T-helper 1 cell treated with Interleukin-12 subunit alpha and Interleukin-12 subunit beta and Interleukin-4 antibody, amounts not matched to agents 30 μg/mL and 1 μg/mL, for 36 hours (primary cell): Measurements from ENCODE around the gene SEMA3A.
A peak's percentile ranks its signal among the peaks of the same experiment; 100 is the strongest.

Source experiments
- H3K27ac Mint-ChIP-seq: one replicate; pipeline ENCODE4 v1.8.0; 2021; ENCODE audit warnings: mild to moderate bottlenecking, mixed read lengths
- H3K27me3 Mint-ChIP-seq: one replicate; pipeline ENCODE4 v1.8.0; 2021; ENCODE audit warnings: low read depth, mixed read lengths
- H3K36me3 Mint-ChIP-seq: one replicate; pipeline ENCODE4 v1.8.0; 2021; ENCODE audit warnings: low read depth, mixed read lengths
- H3K4me1 Mint-ChIP-seq: one replicate; pipeline ENCODE4 v1.8.0; 2021; ENCODE audit warnings: low read depth, mixed read lengths
- H3K4me3 Mint-ChIP-seq: one replicate; pipeline ENCODE4 v1.8.0; 2021; ENCODE audit warnings: mild to moderate bottlenecking, moderate library complexity, mixed read lengths
- H3K9me3 Mint-ChIP-seq: one replicate; pipeline ENCODE4 v1.8.0; 2021; ENCODE audit warnings: mixed read lengths

Gene SEMA3A

DNA sequence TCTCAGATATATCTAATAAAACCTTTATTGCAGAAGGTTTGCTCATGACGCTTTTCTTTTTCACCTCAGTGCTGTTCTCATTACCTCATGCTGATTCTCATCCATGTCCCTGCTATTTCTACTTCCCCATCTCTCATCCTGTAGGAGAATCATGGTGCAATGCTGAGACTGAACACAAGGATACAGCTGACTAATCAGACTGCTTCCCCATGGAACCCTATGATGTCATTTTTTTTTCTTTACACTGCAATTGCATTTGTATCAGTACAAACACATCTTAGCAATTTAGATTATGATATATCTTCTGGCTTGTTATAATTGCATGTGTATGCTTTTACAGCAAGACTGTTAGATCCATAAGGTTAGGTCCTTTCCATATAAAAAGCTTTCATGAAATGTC lies 93.7 kb downstream of the SEMA3A start:
- Mint-ChIP-seq H3K36me3 (no peaks in the 10 kb centered on the region), H3K27me3 (peaks cover 5% of the 10 kb centered on the region), H3K27ac (no peak overlapping the region), H3K4me1 (no peaks in the 10 kb centered on the region), H3K9me3 (no peaks in the 10 kb centered on the region), H3K4me3 (no peak overlapping the region)

DNA sequence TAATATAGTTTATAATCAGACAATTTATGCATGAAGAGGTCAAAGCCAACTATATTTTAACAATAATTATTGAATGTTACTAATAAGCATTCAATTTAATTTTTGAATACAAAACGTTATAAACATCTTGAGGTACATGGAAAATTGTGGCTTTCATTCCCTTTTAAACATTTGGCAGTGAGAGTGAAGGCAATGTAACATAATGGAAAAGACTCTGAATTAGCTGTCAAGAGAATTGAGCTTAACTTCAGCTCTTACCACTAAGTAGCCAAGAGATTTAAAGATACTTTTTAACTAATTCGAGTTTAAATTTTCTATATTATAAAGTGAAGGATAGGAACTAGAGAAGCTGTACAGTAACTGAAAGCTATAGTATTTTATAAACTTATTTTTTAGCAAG lies 98.6 kb downstream of the SEMA3A start:
- peaks cover 5% of the 10 kb centered on the region for H3K27me3 Mint-ChIP-seq
- H3K4me1 Mint-ChIP-seq = peaks cover 16% of the 10 kb centered on the region
- no peak overlapping the region for H3K4me3 Mint-ChIP-seq
- no peaks in the 10 kb centered on the region for H3K36me3 Mint-ChIP-seq
- no peak overlapping the region for H3K27ac Mint-ChIP-seq
- peaks cover 3% of the 10 kb centered on the region for H3K9me3 Mint-ChIP-seq

DNA sequence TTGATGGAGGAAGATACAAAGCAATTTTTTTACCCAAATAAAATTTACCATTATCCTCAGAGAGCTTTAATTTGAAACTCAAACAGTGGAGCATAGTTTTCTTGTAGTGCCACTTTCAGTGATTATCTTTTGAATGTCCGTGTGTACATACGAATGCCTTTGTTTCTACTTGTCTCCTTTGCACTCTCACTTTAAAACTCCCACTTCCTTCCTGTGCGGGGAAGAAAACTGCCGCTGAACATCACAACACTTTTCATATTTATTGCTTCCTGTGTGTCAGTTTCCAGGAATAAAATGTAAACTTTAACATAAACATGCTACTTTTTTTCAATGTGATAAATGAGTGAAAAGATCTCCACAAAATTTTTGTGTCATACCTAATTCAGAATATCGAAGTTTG lies 102.4 kb downstream of the SEMA3A start:
- peak overlapping the region; percentile 29 for H3K4me3 Mint-ChIP-seq
- no peaks in the 10 kb centered on the region for H3K27me3 Mint-ChIP-seq
- H3K27ac Mint-ChIP-seq = peak overlapping the region; percentile 37
- peaks cover 18% of the 10 kb centered on the region for H3K4me1 Mint-ChIP-seq
- H3K36me3 Mint-ChIP-seq = no peaks in the 10 kb centered on the region
- H3K9me3 Mint-ChIP-seq = peaks cover 3% of the 10 kb centered on the region

- Mint-ChIP-seq H3K27me3 (no peaks in the 10 kb centered on the region), H3K27ac (peak overlapping the region; percentile 60)
Measured at GRCh38 chr7:84091318-84091717, 103.3 kb downstream of the SEMA3A start.

GRCh38 chr7:84088802-84089201 lies 105.8 kb downstream of the SEMA3A start:
- Mint-ChIP-seq H3K9me3 (peaks cover 3% of the 10 kb centered on the region), H3K27ac (no peak overlapping the region)

More at GRCh38 chr7:84091318-84091717, 103.3 kb downstream of the SEMA3A start:
- H3K4me3 Mint-ChIP-seq = peak overlapping the region; percentile 42
- H3K4me1 Mint-ChIP-seq = peaks cover 18% of the 10 kb centered on the region
- no peaks in the 10 kb centered on the region for H3K36me3 Mint-ChIP-seq
- peaks cover 3% of the 10 kb centered on the region for H3K9me3 Mint-ChIP-seq

GRCh38 chr7:84085998-84086397 lies 108.6 kb downstream of the SEMA3A start:
- Mint-ChIP-seq H3K27me3 (no peaks in the 10 kb centered on the region), H3K4me1 (peaks cover 5% of the 10 kb centered on the region), H3K4me3 (no peak overlapping the region), H3K36me3 (no peaks in the 10 kb centered on the region), H3K27ac (no peak overlapping the region), H3K9me3 (no peaks in the 10 kb centered on the region)

More at GRCh38 chr7:84088802-84089201, 105.8 kb downstream of the SEMA3A start:
- no peaks in the 10 kb centered on the region for H3K36me3 Mint-ChIP-seq
- H3K4me3 Mint-ChIP-seq = no peak overlapping the region
- H3K27me3 Mint-ChIP-seq = no peaks in the 10 kb centered on the region
- peaks cover 18% of the 10 kb centered on the region for H3K4me1 Mint-ChIP-seq

- no peaks in the 10 kb centered on the region for H3K9me3 Mint-ChIP-seq
- no peak overlapping the region for H3K4me3 Mint-ChIP-seq
- H3K27ac Mint-ChIP-seq = no peak overlapping the region
Measured at GRCh38 chr7:84085147-84085546, 109.4 kb downstream of the SEMA3A start.

DNA sequence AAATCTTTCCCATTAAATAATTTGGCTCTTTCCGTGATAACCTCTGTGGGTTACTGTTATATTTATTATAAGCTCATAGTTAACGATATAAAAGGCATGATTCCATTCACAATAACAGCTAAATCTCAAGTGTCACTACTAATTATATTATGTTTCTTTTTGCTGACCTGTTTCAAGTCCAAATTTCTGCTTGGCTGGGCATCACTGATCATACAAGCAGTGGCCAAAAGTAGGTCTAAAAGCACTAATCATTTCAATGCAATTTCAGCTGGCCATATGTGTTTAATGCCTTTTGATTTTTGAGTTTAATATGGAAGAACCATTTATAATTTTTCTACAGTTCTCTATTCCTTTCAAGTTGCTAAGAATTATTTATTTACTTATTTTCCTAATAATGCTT lies 110.7 kb downstream of the SEMA3A start:
- Mint-ChIP-seq H3K9me3 (no peaks in the 10 kb centered on the region), H3K36me3 (no peaks in the 10 kb centered on the region), H3K27me3 (no peaks in the 10 kb centered on the region), H3K27ac (no peak overlapping the region), H3K4me3 (no peak overlapping the region), H3K4me1 (peaks cover 4% of the 10 kb centered on the region)

More at GRCh38 chr7:84085147-84085546, 109.4 kb downstream of the SEMA3A start:
- no peaks in the 10 kb centered on the region for H3K36me3 Mint-ChIP-seq
- peaks cover 4% of the 10 kb centered on the region for H3K4me1 Mint-ChIP-seq
- no peaks in the 10 kb centered on the region for H3K27me3 Mint-ChIP-seq

GRCh38 chr7:84081973-84082522 lies 112.5 kb downstream of the SEMA3A start:
- Mint-ChIP-seq H3K27me3 (no peaks in the 10 kb centered on the region), H3K9me3 (no peaks in the 10 kb centered on the region), H3K36me3 (no peaks in the 10 kb centered on the region), H3K4me3 (no peak overlapping the region), H3K27ac (no peak overlapping the region), H3K4me1 (peaks cover 4% of the 10 kb centered on the region)

DNA sequence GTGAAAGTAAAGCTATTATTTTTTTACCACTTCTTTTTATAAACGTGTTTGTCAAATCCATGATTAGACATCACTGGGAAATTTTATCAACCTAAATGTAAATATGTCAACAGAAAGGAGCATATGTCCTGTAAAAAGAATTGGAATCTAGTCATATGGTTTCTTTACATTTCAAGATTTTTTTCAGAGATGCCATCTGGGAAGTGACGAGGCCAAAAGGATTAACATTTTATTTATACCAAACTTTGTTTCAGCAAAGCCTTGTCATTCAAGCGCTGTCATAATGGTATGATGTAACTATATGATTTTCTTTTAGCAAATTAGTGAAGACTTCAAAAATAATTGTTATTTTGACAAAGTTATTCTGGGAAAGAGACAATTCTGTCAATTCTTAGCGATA lies 117.3 kb downstream of the SEMA3A start:
- Mint-ChIP-seq H3K27me3 (no peaks in the 10 kb centered on the region), H3K36me3 (no peaks in the 10 kb centered on the region), H3K27ac (no peak overlapping the region), H3K4me3 (no peak overlapping the region), H3K4me1 (peaks cover 6% of the 10 kb centered on the region), H3K9me3 (no peaks in the 10 kb centered on the region)

DNA sequence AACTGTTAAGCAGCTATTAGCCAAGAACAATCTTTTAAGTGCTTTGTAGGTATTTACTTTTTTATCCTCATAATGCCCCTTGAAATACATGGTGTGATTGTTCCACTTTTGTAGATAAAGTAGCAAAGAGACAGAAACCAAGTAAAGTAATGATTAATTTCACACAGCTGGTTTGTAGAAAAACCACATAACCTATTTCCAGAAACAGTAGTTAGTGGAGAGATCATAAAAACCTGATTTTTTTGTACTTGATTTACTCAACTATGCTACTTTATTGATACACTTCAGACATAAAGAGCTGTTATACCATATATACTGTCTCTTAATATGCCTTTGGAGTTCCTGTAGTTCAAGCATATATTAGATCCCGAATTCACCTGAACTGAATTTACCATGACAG lies 118.4 kb downstream of the SEMA3A start:
- Mint-ChIP-seq H3K36me3 (no peaks in the 10 kb centered on the region), H3K4me3 (no peak overlapping the region), H3K27ac (no peak overlapping the region), H3K9me3 (no peaks in the 10 kb centered on the region), H3K4me1 (peaks cover 2% of the 10 kb centered on the region), H3K27me3 (no peaks in the 10 kb centered on the region)

GRCh38 chr7:84073186-84073875 lies 121.3 kb downstream of the SEMA3A start:
- Mint-ChIP-seq H3K9me3 (no peaks in the 10 kb centered on the region), H3K27me3 (no peaks in the 10 kb centered on the region), H3K36me3 (no peaks in the 10 kb centered on the region), H3K4me1 (peaks cover 5% of the 10 kb centered on the region), H3K27ac (no peak overlapping the region), H3K4me3 (no peak overlapping the region)

DNA sequence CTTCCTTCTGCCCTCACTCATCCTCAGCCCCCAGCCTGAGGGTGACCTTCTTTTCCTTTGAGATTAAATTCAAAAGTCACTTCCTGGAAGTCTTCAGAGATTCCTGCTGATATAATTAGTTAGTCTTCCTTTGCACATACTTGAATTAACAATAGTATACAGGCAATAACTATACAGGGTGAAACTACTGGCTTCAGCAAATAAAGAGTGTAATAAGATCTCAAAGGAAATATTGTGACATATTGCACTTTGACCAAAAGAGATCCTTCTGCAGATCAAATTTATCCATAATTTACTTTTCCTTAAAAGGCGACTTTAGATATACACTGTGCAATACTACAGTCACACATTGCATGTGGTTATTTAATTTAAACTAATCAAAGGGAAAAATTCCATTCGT lies 123.8 kb downstream of the SEMA3A start:
- Mint-ChIP-seq H3K4me1 (peaks cover 3% of the 10 kb centered on the region), H3K4me3 (no peak overlapping the region), H3K36me3 (no peaks in the 10 kb centered on the region), H3K9me3 (no peaks in the 10 kb centered on the region), H3K27me3 (no peaks in the 10 kb centered on the region), H3K27ac (no peak overlapping the region)

DNA sequence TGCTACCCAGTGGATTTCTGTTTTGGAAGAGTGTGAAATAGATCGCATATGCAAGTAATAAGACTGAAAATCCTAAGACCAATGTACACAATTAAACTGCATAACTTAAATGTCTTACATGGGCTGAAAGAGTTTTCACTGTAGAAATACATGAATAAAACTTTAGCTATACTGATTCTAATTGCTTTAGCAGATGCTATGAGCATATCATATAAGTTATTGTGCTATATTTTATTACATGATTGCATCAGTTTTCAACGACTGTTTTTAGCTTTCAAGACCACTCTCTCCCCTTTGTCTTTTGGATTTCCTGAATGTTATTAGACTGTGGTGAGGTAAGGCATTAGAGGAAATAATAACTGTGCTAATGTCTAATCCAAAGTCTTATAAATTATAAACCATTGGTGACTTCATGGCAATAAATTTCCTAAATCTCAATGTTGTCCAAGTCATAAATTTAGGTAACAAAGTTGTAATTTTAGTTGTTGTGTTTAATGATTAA lies 124.5 kb downstream of the SEMA3A start:
- H3K4me1 Mint-ChIP-seq = peaks cover 3% of the 10 kb centered on the region
- no peaks in the 10 kb centered on the region for H3K9me3 Mint-ChIP-seq
- no peak overlapping the region for H3K4me3 Mint-ChIP-seq
- H3K27ac Mint-ChIP-seq = no peak overlapping the region
- H3K36me3 Mint-ChIP-seq = no peaks in the 10 kb centered on the region
- H3K27me3 Mint-ChIP-seq = no peaks in the 10 kb centered on the region

DNA sequence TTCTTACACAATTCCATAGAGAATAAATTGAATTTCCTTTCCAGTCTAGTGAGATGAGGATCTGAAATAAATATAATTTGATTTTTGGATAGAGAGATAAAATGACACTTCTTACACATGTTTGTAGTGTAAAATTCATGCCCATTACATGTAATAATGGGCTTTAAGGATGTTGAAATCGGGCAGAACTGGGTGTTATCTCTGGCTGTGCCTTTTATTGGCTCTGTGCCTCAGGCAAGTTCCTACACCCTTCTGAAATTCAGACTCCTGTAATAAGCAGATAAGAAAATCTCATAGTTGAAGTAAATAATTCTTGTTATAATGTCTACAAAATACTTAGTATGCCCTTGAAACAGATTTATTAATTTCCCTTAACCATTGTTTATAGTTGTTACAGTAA lies 125.6 kb downstream of the SEMA3A start:
- Mint-ChIP-seq H3K4me1 (peaks cover 3% of the 10 kb centered on the region), H3K27ac (no peak overlapping the region), H3K36me3 (no peaks in the 10 kb centered on the region), H3K9me3 (no peaks in the 10 kb centered on the region), H3K4me3 (no peak overlapping the region), H3K27me3 (no peaks in the 10 kb centered on the region)
